Sigmoid colon (tissue), 7 donors: ENCODE results near the gene DUSP22. TPM values are rescaled to one million over a fixed set of nuclear protein-coding genes. Genes with fewer than 3 reads are reported as not detected.
"Not testable (repeated sequence)": the region's sequence is repeated elsewhere in the genome, so short reads cannot be mapped to it uniquely, and the experiment has no call there.

ENCODE experiments used
- DNase-seq: peaks from one replicate; pipeline ENCODE4 v3.0.0-alpha.2; 2019
- H3K27ac ChIP-seq, 4 donors: fragments of 200-600 bp; sonication (generic); one replicate each; pipeline ENCODE4 v1.5.1; 2016 to 2019; ENCODE audit warnings: mild to moderate bottlenecking in 1 of 4
- H3K27me3 ChIP-seq, 3 donors: fragments of 200-600 bp; sonication (generic); one replicate each; pipeline ENCODE4 v1.5.1; 2019; ENCODE audit warnings: mild to moderate bottlenecking in 1 of 3
- H3K36me3 ChIP-seq, 4 donors: fragments of 200-600 bp; sonication (generic); one replicate each; pipeline ENCODE4 v1.5.1; 2016 to 2019
- H3K4me1 ChIP-seq, 4 donors: fragments of 200-600 bp; sonication (generic); one replicate each; pipeline ENCODE4 v1.5.1; 2017 to 2019
- H3K4me3 ChIP-seq, 4 donors: fragments of 200-600 bp; sonication (generic); one replicate each; pipeline ENCODE4 v1.5.1; 2017 to 2019; ENCODE audit warnings: mild to moderate bottlenecking in 2 of 4, moderate library complexity in 1 of 4
- H3K9me3 ChIP-seq, 4 donors: fragments of 200-600 bp in 3 of 4; sonication (generic) in 3 of 4; one replicate each; pipeline versions ENCODE4 v1.5.1 to v1.6.1; 2013 to 2019
- CTCF ChIP-seq, 4 experiments: fragments of 450-650 bp in 3 of 4; fragments of 200-600 bp in 1 of 4; IDR thresholded peaks; one replicate each; pipeline ENCODE4 v1.5.1; 2016 to 2019; ENCODE audit warnings: antibody characterized with exemption in 4 of 4, mild to moderate bottlenecking in 3 of 4, moderate library complexity in 2 of 4
- EP300 ChIP-seq, 4 donors: sonication (generic); formaldehyde crosslinking; IDR thresholded peaks; one replicate each; pipeline ENCODE4 v1.6.1; 2017; ENCODE audit warnings: antibody characterized with exemption in 4 of 4
- POLR2A ChIP-seq, 2 donors: fragments of 450-650 bp; IDR thresholded peaks; one replicate each; pipeline ENCODE4 v1.6.1; 2016; ENCODE audit warnings: antibody characterized with exemption in 2 of 2, mild to moderate bottlenecking in 2 of 2, moderate library complexity in 2 of 2
- POLR2AphosphoS5 ChIP-seq, 4 donors: sonication (generic); formaldehyde crosslinking; IDR thresholded peaks; one replicate each; pipeline ENCODE4 v1.6.1; 2017; ENCODE audit warnings: antibody characterized with exemption in 4 of 4
- WGBS, 2 donors: extraction: QIAGEN DNeasy Blood & Tissue Kit; methylation state at CpG; one replicate each; pipeline ENCODE4 v1.1.7; 2013; 5-methylcytosine and 5-hydroxymethylcytosine counted together
- intact Hi-C: fragments of 100-400 bp; cut with DNase I; formaldehyde crosslinking; loops from one replicate; pipeline ENCODE4 v1.15.1; 2023
- polyA plus RNA-seq, 3 donors: library from polyadenylated mRNA; stranded (reverse); fragments of 200-250 nt; gene quantifications; one replicate each; pipeline ENCODE4 v1.2.3, GENCODE V29; 2013
- total RNA-seq, 4 donors: library from RNA; depleted of rRNA; stranded (reverse); fragments of >200 nt; gene quantifications; one replicate each; pipeline ENCODE4 v1.1.0, GENCODE V29; 2016
- donor health status: healthy with polysubstance abuse.
- donor health status: Bipolar disorder and iron deficiency.
- donor health status: healthy.

DUSP22 gene
- total and polyA plus RNA-seq, 7 donors, result 15.7 to 113 (median 55.6) TPM

- H3K36me3 ChIP-seq, result no peaks in the 10 kb centered on the region
- H3K4me1 ChIP-seq, result peaks cover 0 to 8% (median 0%) of the 10 kb centered on the region in 4 donors
- intact Hi-C loops, result no loop called here
- H3K9me3 ChIP-seq, result no peaks in the 10 kb centered on the region
- peak; percentile 60 for DNase-seq
- H3K27me3 ChIP-seq, result peaks cover 12 to 87% (median 46%) of the 10 kb centered on the region in 3 donors
- no peak for TF ChIP-seq POLR2A (IDR thresholded peaks at IDR 0.05)
- TF ChIP-seq EP300 (IDR thresholded peaks at IDR 0.05), result no peak
- TF ChIP-seq CTCF (IDR thresholded peaks at IDR 0.05), result no peak
- TF ChIP-seq POLR2AphosphoS5 (IDR thresholded peaks at IDR 0.05), result no peak
- H3K27ac ChIP-seq, result no peak overlapping the region
- no peak overlapping the region for H3K4me3 ChIP-seq
- WGBS, 2 donors, result 86 to 89% methylated on average over 13 of the region's 13 CpGs
These were observed 77.5 kb downstream of the DUSP22 start for GRCh38 chr6:369559-370431.

- Histone ChIP-seq H3K27me3 (peaks cover 12 to 88% (median 49%) of the 10 kb centered on the region in 3 donors), H3K27ac (no peak overlapping the region)
These were observed 78.3 kb downstream of the DUSP22 start for GRCh38 chr6:370555-370954.

GRCh38 chr6:371851-372250, 79.6 kb downstream of the DUSP22 start:
- H3K9me3 ChIP-seq, DNase-seq, H3K27ac ChIP-seq, H3K4me1 ChIP-seq, H3K4me3 ChIP-seq, intact Hi-C loops, H3K36me3 ChIP-seq: not testable (repeated sequence)
- 91 to 92% methylated on average over 2 of the region's 2 CpGs for WGBS, 2 donors
- H3K27me3 ChIP-seq, result peaks cover 12 to 84% (median 52%) of the 10 kb centered on the region in 3 donors

More at GRCh38 chr6:370555-370954, 78.3 kb downstream of the DUSP22 start:
- Histone ChIP-seq H3K9me3 (no peaks in the 10 kb centered on the region), H3K4me3 (no peak overlapping the region), H3K36me3 (no peaks in the 10 kb centered on the region), H3K4me1 (peaks cover 0 to 8% (median 0%) of the 10 kb centered on the region in 4 donors)
- no peak for TF ChIP-seq EP300 (IDR thresholded peaks at IDR 0.05)
- no peak for TF ChIP-seq CTCF (IDR thresholded peaks at IDR 0.05)
- no peak for TF ChIP-seq POLR2A (IDR thresholded peaks at IDR 0.05)
- no peak for TF ChIP-seq POLR2AphosphoS5 (IDR thresholded peaks at IDR 0.05)
- DNase-seq, result no peak
- intact Hi-C loops, result no loop called here
- 76 to 84% methylated on average over 6 of the region's 6 CpGs for WGBS, 2 donors

GRCh38 chr6:372336-372911, 80.1 kb downstream of the DUSP22 start:
- H3K4me1 ChIP-seq, result peaks cover 0 to 8% (median 0%) of the 10 kb centered on the region in 4 donors
- H3K27me3 ChIP-seq, result peaks cover 12 to 82% (median 52%) of the 10 kb centered on the region in 3 donors

More at GRCh38 chr6:372336-372911, 80.1 kb downstream of the DUSP22 start:
- no peaks in the 10 kb centered on the region for H3K36me3 ChIP-seq
- DNase-seq, result no peak
- WGBS, 2 donors, result 57 to 77% methylated on average over 16 of the region's 16 CpGs
- no peak overlapping the region for H3K27ac ChIP-seq
- H3K9me3 ChIP-seq, result no peaks in the 10 kb centered on the region
- TF ChIP-seq POLR2A (IDR thresholded peaks at IDR 0.05) (no peak), POLR2AphosphoS5 (IDR thresholded peaks at IDR 0.05) (no peak), EP300 (IDR thresholded peaks at IDR 0.05) (no peak), CTCF (IDR thresholded peaks at IDR 0.05) (no peak)
- intact Hi-C loops, result no loop called here
- H3K4me3 ChIP-seq, result no peak overlapping the region
